Esophagus muscularis mucosa (tissue), 4 donors: Measurements from ENCODE around the gene MUC5B.

ENCODE experiments used
- CTCF ChIP-seq, 3 experiments: fragments of 200-600 bp in 2 of 3; fragments of 450-650 bp in 1 of 3; sonication (generic) in 2 of 3; IDR thresholded peaks; one replicate each; pipeline ENCODE4 v1.5.1; 2017 to 2019; ENCODE audit warnings: antibody characterized with exemption in 3 of 3, mild to moderate bottlenecking in 2 of 3, moderate library complexity in 1 of 3
- EP300 ChIP-seq: sonication (generic); formaldehyde crosslinking; IDR thresholded peaks from one replicate; pipeline ENCODE4 v1.6.1; 2017; ENCODE audit warnings: antibody characterized with exemption
- POLR2A ChIP-seq: fragments of 450-650 bp; IDR thresholded peaks from one replicate; pipeline ENCODE4 v1.6.1; 2017; ENCODE audit warnings: antibody characterized with exemption, moderate library complexity, mild to moderate bottlenecking, low read depth
- POLR2AphosphoS5 ChIP-seq, 2 donors: sonication (generic); formaldehyde crosslinking; IDR thresholded peaks; one replicate each; pipeline ENCODE4 v1.6.1; 2017; ENCODE audit warnings: antibody characterized with exemption in 2 of 2

- TF ChIP-seq POLR2A: no peak
- no peak for TF ChIP-seq CTCF (IDR thresholded peaks at IDR 0.05)
- TF ChIP-seq POLR2AphosphoS5 (IDR thresholded peaks at IDR 0.05): no peak
- no peak for TF ChIP-seq EP300
These were observed 47.2 kb upstream of the MUC5B start for GRCh38 chr11:1175461-1176223.
